ENCODE results near the gene ATOH8.

GRCh38 chr2:85779641-85780315 is 26.0 kb downstream of the ATOH8 start:
- TF ChIP-seq CTCF (IDR thresholded peaks at IDR 0.05) (no peak), POLR2A (IDR thresholded peaks at IDR 0.05) (no peak), POLR2AphosphoS5 (IDR thresholded peaks at IDR 0.05) (no peak)

Measured in prostate gland (tissue), 2 donors.